WTC11 (cell line): ENCODE data around the gene FAR2. TPM values are rescaled to one million over a fixed set of nuclear protein-coding genes. Genes with fewer than 3 reads are reported as not detected.

Source experiments
- ATAC-seq: fragments of 200-7000 bp; cut with Tn5 transposase; 2 replicates; pipeline ENCODE4 v1.10.0; 2021; ENCODE audit warnings: mild to moderate bottlenecking, moderate library complexity
- CTCF ChIA-PET: fragments of 300-600 bp; sonication (Branson Sonifier 250); formaldehyde crosslinking; loops from one replicate; lab custom pipeline; 2021; ENCODE audit warnings: antibody characterized with exemption; lab: Charles Lee
- POLR2A ChIA-PET: fragments of 350-600 bp; sonication (Branson Sonifier 250); formaldehyde crosslinking; loops from one replicate; lab custom pipeline; 2021; ENCODE audit warnings: antibody characterized with exemption; lab: Charles Lee
- DNase-seq: peaks from one replicate; pipeline ENCODE4 v3.0.0; 2021; ENCODE audit warnings: low spot score
- H3K27ac Mint-ChIP-seq: 2 replicates; pipeline ENCODE4 v1.8.0; 2021; ENCODE audit warnings: mixed read lengths
- H3K27me3 Mint-ChIP-seq: 2 replicates; pipeline ENCODE4 v1.8.0; 2021; ENCODE audit warnings: low read depth, mild to moderate bottlenecking, moderate library complexity, mixed read lengths
- H3K36me3 Mint-ChIP-seq: 2 replicates; pipeline ENCODE4 v1.8.0; 2021; ENCODE audit warnings: mixed read lengths
- H3K4me1 Mint-ChIP-seq: 2 replicates; pipeline ENCODE4 v1.8.0; 2022; ENCODE audit warnings: mixed read lengths
- H3K4me3 Mint-ChIP-seq: 2 replicates; pipeline ENCODE4 v1.8.0; 2021; ENCODE audit warnings: mild to moderate bottlenecking, moderate library complexity, mixed read lengths
- H3K9me3 Mint-ChIP-seq: 2 replicates; pipeline ENCODE4 v1.8.0; 2021; ENCODE audit warnings: mixed read lengths
- ATF3 ChIP-seq: sonication (generic); formaldehyde crosslinking; conservative IDR thresholded peaks from 2 replicates; pipeline ENCODE4 v1.8.1; 2022; ENCODE audit warnings: mild to moderate bottlenecking, missing genetic modification reagents
- FOXJ3 ChIP-seq: sonication (generic); formaldehyde crosslinking; IDR thresholded peaks from 2 replicates; pipeline ENCODE4 v1.9.0; 2021; ENCODE audit warnings: missing genetic modification reagents, mild to moderate bottlenecking, borderline replicate concordance
- FOXK1 ChIP-seq: sonication (generic); formaldehyde crosslinking; IDR thresholded peaks from 2 replicates; pipeline ENCODE4 v1.8.0; 2022; ENCODE audit warnings: mild to moderate bottlenecking, moderate library complexity, missing genetic modification reagents
- IRF2 ChIP-seq: sonication (generic); formaldehyde crosslinking; IDR thresholded peaks from 2 replicates; pipeline ENCODE4 v1.8.0; 2022; ENCODE audit warnings: low read depth, missing genetic modification reagents, borderline replicate concordance
- MLX ChIP-seq: sonication (generic); formaldehyde crosslinking; IDR thresholded peaks from 2 replicates; pipeline ENCODE4 v1.8.1; 2023; ENCODE audit warnings: mild to moderate bottlenecking, missing genetic modification reagents, moderate library complexity
- MXD4 ChIP-seq: fragments of 250-450 bp; sonication (Bioruptor Pico); IDR thresholded peaks from 2 replicates; pipeline ENCODE4 v1.8.0; 2021; ENCODE audit warnings: mild to moderate bottlenecking, moderate library complexity, borderline replicate concordance
- MYBL2 ChIP-seq: sonication (generic); formaldehyde crosslinking; IDR thresholded peaks from 2 replicates; pipeline ENCODE4 v1.8.1; 2023; ENCODE audit warnings: mild to moderate bottlenecking, moderate library complexity, missing genetic modification reagents
- NR1H2 ChIP-seq: sonication (generic); formaldehyde crosslinking; IDR thresholded peaks from 2 replicates; pipeline ENCODE4 v1.9.0; 2021; ENCODE audit warnings: mild to moderate bottlenecking, moderate library complexity, missing genetic modification reagents
- NR2C2 ChIP-seq: sonication (generic); formaldehyde crosslinking; IDR thresholded peaks from 2 replicates; pipeline ENCODE4 v1.8.0; 2022; ENCODE audit warnings: mild to moderate bottlenecking, missing genetic modification reagents
- OVOL2 ChIP-seq: fragments of 250-450 bp; sonication (Bioruptor Pico); IDR thresholded peaks from 2 replicates; pipeline ENCODE4 v1.9.0; 2021; ENCODE audit warnings: mild to moderate bottlenecking, borderline replicate concordance
- PRDM15 ChIP-seq: sonication (generic); formaldehyde crosslinking; IDR thresholded peaks from 2 replicates; pipeline ENCODE4 v1.8.0; 2022; ENCODE audit warnings: missing genetic modification reagents
- PRRX2 ChIP-seq: fragments of 250-450 bp; sonication (Bioruptor Pico); IDR thresholded peaks from 2 replicates; pipeline ENCODE4 v1.8.0; 2021; ENCODE audit warnings: mild to moderate bottlenecking
- RORB ChIP-seq: fragments of 250-450 bp; sonication (Bioruptor Pico); IDR thresholded peaks from 2 replicates; pipeline ENCODE4 v1.9.0; 2021; ENCODE audit warnings: mild to moderate bottlenecking
- SMAD4 ChIP-seq: sonication (generic); formaldehyde crosslinking; IDR thresholded peaks from 2 replicates; pipeline ENCODE4 v1.8.0; 2022; ENCODE audit warnings: mild to moderate bottlenecking, missing genetic modification reagents
- TEAD1 ChIP-seq: sonication (generic); formaldehyde crosslinking; IDR thresholded peaks from 2 replicates; pipeline ENCODE4 v1.8.0; 2022; ENCODE audit warnings: mild to moderate bottlenecking, missing genetic modification reagents
- USF2 ChIP-seq: sonication (generic); formaldehyde crosslinking; IDR thresholded peaks from 2 replicates; pipeline ENCODE4 v1.8.1; 2023; ENCODE audit warnings: mild to moderate bottlenecking, missing genetic modification reagents, moderate library complexity
- ZBTB43 ChIP-seq: sonication (generic); formaldehyde crosslinking; IDR thresholded peaks from 2 replicates; pipeline ENCODE4 v1.8.1; 2023; ENCODE audit warnings: mild to moderate bottlenecking, missing genetic modification reagents
- ZMAT4 ChIP-seq: fragments of 250-450 bp; sonication (Bioruptor Pico); IDR thresholded peaks from 2 replicates; pipeline ENCODE4 v1.9.0; 2021; ENCODE audit warnings: mild to moderate bottlenecking
- ZNF219 ChIP-seq: sonication (generic); formaldehyde crosslinking; IDR thresholded peaks from 2 replicates; pipeline ENCODE4 v1.8.0; 2023; ENCODE audit warnings: missing genetic modification reagents, mild to moderate bottlenecking, borderline replicate concordance
- ZNF263 ChIP-seq: sonication (generic); formaldehyde crosslinking; IDR thresholded peaks from 2 replicates; pipeline ENCODE4 v1.8.1; 2022; ENCODE audit warnings: low read depth, mild to moderate bottlenecking, moderate library complexity, missing genetic modification reagents
- ZNF317 ChIP-seq: sonication (generic); formaldehyde crosslinking; IDR thresholded peaks from 2 replicates; pipeline ENCODE4 v1.8.1; 2023; ENCODE audit warnings: low read depth, mild to moderate bottlenecking, moderate library complexity, missing genetic modification reagents, borderline replicate concordance
- total RNA-seq: library from RNA; stranded (reverse); gene quantifications from 3 replicates; pipeline ENCODE4 v1.2.3, GENCODE V29; 2021
- TF ChIP-seq, protein P1 (sequence below): sonication (generic); formaldehyde crosslinking; IDR thresholded peaks from 2 replicates; pipeline ENCODE4 v1.8.0; 2022; ENCODE audit warnings: mild to moderate bottlenecking, missing genetic modification reagents
- TF ChIP-seq, protein P2 (sequence below): sonication (generic); formaldehyde crosslinking; IDR thresholded peaks from 2 replicates; pipeline ENCODE4 v1.8.1; 2022; ENCODE audit warnings: low read depth, missing genetic modification reagents, borderline replicate concordance
- TF ChIP-seq, protein P3 (sequence below): sonication (generic); formaldehyde crosslinking; IDR thresholded peaks from 2 replicates; pipeline ENCODE4 v1.8.1; 2023; ENCODE audit warnings: mild to moderate bottlenecking, missing genetic modification reagents

FAR2 gene
- total RNA-seq, 1 experiment from 2014 or later = 20.0 TPM

- ATAC-seq (no peak), DNase-seq (no peak)
- TF ChIP-seq, protein P1, sequence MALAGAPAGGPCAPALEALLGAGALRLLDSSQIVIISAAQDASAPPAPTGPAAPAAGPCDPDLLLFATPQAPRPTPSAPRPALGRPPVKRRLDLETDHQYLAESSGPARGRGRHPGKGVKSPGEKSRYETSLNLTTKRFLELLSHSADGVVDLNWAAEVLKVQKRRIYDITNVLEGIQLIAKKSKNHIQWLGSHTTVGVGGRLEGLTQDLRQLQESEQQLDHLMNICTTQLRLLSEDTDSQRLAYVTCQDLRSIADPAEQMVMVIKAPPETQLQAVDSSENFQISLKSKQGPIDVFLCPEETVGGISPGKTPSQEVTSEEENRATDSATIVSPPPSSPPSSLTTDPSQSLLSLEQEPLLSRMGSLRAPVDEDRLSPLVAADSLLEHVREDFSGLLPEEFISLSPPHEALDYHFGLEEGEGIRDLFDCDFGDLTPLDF (CRISPR knock-in tag) = no peak
- TF ChIP-seq NR2C2 (CRISPR knock-in tag) (no peak), ZBTB43 (CRISPR knock-in tag) (no peak), IRF2 (CRISPR knock-in tag) (no peak)
- TF ChIP-seq, protein P2, sequence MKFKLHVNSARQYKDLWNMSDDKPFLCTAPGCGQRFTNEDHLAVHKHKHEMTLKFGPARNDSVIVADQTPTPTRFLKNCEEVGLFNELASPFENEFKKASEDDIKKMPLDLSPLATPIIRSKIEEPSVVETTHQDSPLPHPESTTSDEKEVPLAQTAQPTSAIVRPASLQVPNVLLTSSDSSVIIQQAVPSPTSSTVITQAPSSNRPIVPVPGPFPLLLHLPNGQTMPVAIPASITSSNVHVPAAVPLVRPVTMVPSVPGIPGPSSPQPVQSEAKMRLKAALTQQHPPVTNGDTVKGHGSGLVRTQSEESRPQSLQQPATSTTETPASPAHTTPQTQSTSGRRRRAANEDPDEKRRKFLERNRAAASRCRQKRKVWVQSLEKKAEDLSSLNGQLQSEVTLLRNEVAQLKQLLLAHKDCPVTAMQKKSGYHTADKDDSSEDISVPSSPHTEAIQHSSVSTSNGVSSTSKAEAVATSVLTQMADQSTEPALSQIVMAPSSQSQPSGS = no peak
- ChIA-PET POLR2A (no interaction called here), CTCF (no interaction called here)
- Mint-ChIP-seq H3K36me3 (peaks cover 13% of the 10 kb centered on the region), H3K4me1 (no peaks in the 10 kb centered on the region), H3K27me3 (no peaks in the 10 kb centered on the region), H3K9me3 (no peaks in the 10 kb centered on the region), H3K4me3 (no peak overlapping the region), H3K27ac (no peak overlapping the region)
Observed at GRCh38 chr12:29350080-29350479, 201.0 kb downstream of the FAR2 start.

DNA sequence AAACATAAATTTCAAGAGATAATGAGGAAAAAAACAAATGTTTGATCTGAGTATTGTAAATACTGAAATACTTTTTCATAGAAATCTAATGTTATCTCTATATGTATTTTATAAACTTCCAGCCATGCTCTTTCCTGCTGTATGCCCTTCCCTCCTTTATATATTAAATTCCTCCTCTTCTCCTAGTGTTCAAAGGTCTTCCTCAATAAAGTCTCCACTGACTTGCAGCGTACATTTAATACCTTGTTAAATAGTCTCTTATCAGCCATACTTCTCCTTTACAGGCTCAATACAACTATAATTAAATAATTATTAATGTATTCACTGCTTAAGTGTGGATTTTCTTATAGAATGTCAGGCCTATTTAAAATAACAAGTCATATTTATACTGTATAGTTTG is 205.9 kb downstream of the FAR2 start:
- no peaks in the 10 kb centered on the region for H3K36me3 Mint-ChIP-seq
- ChIA-PET CTCF (no interaction called here), POLR2A (no interaction called here)
- no peak overlapping the region for H3K4me3 Mint-ChIP-seq
- no peak for ATAC-seq
- H3K4me1 Mint-ChIP-seq = no peaks in the 10 kb centered on the region
- H3K27ac Mint-ChIP-seq = no peak overlapping the region
- no peaks in the 10 kb centered on the region for H3K9me3 Mint-ChIP-seq
- TF ChIP-seq, protein P3, sequence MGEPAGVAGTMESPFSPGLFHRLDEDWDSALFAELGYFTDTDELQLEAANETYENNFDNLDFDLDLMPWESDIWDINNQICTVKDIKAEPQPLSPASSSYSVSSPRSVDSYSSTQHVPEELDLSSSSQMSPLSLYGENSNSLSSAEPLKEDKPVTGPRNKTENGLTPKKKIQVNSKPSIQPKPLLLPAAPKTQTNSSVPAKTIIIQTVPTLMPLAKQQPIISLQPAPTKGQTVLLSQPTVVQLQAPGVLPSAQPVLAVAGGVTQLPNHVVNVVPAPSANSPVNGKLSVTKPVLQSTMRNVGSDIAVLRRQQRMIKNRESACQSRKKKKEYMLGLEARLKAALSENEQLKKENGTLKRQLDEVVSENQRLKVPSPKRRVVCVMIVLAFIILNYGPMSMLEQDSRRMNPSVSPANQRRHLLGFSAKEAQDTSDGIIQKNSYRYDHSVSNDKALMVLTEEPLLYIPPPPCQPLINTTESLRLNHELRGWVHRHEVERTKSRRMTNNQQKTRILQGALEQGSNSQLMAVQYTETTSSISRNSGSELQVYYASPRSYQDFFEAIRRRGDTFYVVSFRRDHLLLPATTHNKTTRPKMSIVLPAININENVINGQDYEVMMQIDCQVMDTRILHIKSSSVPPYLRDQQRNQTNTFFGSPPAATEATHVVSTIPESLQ = no peak
- no peak for TF ChIP-seq MLX (CRISPR knock-in tag)
- no peak for TF ChIP-seq TEAD1 (CRISPR knock-in tag)
- TF ChIP-seq ZNF263 (CRISPR knock-in tag) = no peak
- no peak for TF ChIP-seq FOXK1 (CRISPR knock-in tag)
- TF ChIP-seq PRRX2 (CRISPR knock-in tag) = no peak
- no peak for TF ChIP-seq NR1H2 (CRISPR knock-in tag)
- TF ChIP-seq ZNF219 (CRISPR knock-in tag) = no peak
- TF ChIP-seq ATF3 (CRISPR knock-in tag) = no peak
- no peak for TF ChIP-seq RORB (CRISPR knock-in tag)
- TF ChIP-seq IRF2 (CRISPR knock-in tag) = no peak
- TF ChIP-seq OVOL2 (CRISPR knock-in tag) = no peak
- no peak for TF ChIP-seq SMAD4 (CRISPR knock-in tag)
- TF ChIP-seq ZMAT4 = no peak
- TF ChIP-seq MYBL2 = no peak
- TF ChIP-seq ZNF317 = no peak
- TF ChIP-seq PRDM15 = no peak
- no peak for TF ChIP-seq MXD4
- no peak for TF ChIP-seq FOXJ3 (CRISPR knock-in tag)
- TF ChIP-seq USF2 (CRISPR knock-in tag) = no peak
- no peaks in the 10 kb centered on the region for H3K27me3 Mint-ChIP-seq
- no peak for DNase-seq
